ENCODE data around the gene TRMT61A. TPM values are rescaled to one million over a fixed set of nuclear protein-coding genes. Genes with fewer than 3 reads are reported as not detected.

TRMT61A gene
- polyA plus RNA-seq, 1 of the 3 experiments (the other 2 are of a cell fraction) = 15.8 TPM

DNA sequence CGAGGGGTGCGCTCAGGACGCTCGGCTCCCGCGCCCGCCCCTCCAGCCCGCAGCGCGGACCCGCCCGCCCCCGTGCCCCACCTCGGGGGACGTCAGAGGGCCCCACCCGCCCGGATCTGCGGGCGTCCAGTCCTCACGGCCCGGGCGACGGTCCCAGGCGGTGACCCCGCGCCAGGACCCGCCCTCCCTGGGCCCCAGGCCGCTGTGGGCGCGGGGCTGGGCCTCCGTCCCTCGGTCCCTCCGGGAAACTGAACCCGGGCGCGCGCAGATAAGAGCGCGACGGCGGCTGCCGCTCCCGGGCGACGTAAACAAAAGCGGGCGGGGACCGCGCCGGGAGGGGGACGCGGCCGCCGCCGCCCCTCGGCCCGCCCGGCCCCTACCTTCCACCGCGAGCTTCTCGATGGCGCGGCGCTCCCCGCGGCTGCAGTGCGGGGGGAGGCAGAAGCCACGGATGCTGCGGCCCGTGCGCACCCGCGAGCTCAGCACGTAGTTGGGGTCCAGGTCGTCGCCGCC lies 7.5 kb upstream of the TRMT61A start:
- Histone ChIP-seq H3K4me1 (ENCODE audit: control insufficient read depth in 1 of 2, insufficient read depth in 2 of 2, low read depth in 1 of 2, low read length in 1 of 2) (peaks cover 0 to 20% of the 10 kb centered on the region in 2 experiments; a peak in 1 of 4 replicates), H3K27ac (ENCODE audit: low read depth in 2 of 2, low read length in 1 of 2) (peak overlapping the region in 1 of 2 experiments; percentile 74; a peak in 2 of 4 replicates), H2AFZ (ENCODE audit: low read depth) (no peak overlapping the region), H3K9me2 (no peaks in the 10 kb centered on the region), H4K20me1 (ENCODE audit: insufficient read depth) (no peaks in the 10 kb centered on the region), H3K79me2 (ENCODE audit: insufficient read depth) (no peaks in the 10 kb centered on the region), H3K27me3 (ENCODE audit: insufficient read depth) (peaks cover 16% of the 10 kb centered on the region), H3F3A (replicated peaks; ENCODE audit: insufficient read depth) (peaks cover 5% of the 10 kb centered on the region), H3K9ac (no peak overlapping the region), H3K9me3 (no peaks in the 10 kb centered on the region), H3K36me3 (replicated peaks in 1 of 2; ENCODE audit: control insufficient read depth in 1 of 2, insufficient read depth in 2 of 2, low read length in 1 of 2) (peaks cover 0 to 4% of the 10 kb centered on the region in 2 experiments), H3K4me2 (peak overlapping the region; percentile 83; the same call in 1 of the 2 replicates), H3K4me3 (ENCODE audit: low read depth in 2 of 2, low read length in 1 of 2) (peak overlapping the region; percentile 35 to 57; a peak in 3 of 4 replicates)
- ChIA-PET CTCF (interaction anchor here (1.4 to 9.6 kb wide), 9 partner anchors 10 to 190 kb away, joined by 3 to 194 read pairs (median 7); no protein-coding TSS in a partner anchor), POLR2A (interaction anchor here (0.6 to 3.5 kb wide), 6 partner anchors 17 to 1524 kb away, joined by 3 to 19 read pairs (median 4); partner anchors contain the start of genes BAG5 and EIF5)
- TF ChIP-seq, protein P1, sequence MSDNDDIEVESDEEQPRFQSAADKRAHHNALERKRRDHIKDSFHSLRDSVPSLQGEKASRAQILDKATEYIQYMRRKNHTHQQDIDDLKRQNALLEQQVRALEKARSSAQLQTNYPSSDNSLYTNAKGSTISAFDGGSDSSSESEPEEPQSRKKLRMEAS (IDR thresholded peaks at IDR 0.05; ENCODE audit: low read depth) = no peak
- TF ChIP-seq POLR2AphosphoS5 (IDR thresholded peaks at IDR 0.05; ENCODE audit: low read depth, low read length) (no peak), MXI1 (IDR thresholded peaks at IDR 0.05; ENCODE audit: low read depth, low read length) (no peak; the same call in 1 of the 2 replicates)
- TF ChIP-seq, protein P2, sequence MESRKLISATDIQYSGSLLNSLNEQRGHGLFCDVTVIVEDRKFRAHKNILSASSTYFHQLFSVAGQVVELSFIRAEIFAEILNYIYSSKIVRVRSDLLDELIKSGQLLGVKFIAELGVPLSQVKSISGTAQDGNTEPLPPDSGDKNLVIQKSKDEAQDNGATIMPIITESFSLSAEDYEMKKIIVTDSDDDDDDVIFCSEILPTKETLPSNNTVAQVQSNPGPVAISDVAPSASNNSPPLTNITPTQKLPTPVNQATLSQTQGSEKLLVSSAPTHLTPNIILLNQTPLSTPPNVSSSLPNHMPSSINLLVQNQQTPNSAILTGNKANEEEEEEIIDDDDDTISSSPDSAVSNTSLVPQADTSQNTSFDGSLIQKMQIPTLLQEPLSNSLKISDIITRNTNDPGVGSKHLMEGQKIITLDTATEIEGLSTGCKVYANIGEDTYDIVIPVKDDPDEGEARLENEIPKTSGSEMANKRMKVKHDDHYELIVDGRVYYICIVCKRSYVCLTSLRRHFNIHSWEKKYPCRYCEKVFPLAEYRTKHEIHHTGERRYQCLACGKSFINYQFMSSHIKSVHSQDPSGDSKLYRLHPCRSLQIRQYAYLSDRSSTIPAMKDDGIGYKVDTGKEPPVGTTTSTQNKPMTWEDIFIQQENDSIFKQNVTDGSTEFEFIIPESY (IDR thresholded peaks at IDR 0.05; ENCODE audit: borderline replicate concordance, low read depth) = no peak
- DNase-seq = peak; percentile 78
- WGBS (ENCODE audit: low lambda C conversion rate) = 3% methylated on average over 6 of the region's 77 CpGs

DNA sequence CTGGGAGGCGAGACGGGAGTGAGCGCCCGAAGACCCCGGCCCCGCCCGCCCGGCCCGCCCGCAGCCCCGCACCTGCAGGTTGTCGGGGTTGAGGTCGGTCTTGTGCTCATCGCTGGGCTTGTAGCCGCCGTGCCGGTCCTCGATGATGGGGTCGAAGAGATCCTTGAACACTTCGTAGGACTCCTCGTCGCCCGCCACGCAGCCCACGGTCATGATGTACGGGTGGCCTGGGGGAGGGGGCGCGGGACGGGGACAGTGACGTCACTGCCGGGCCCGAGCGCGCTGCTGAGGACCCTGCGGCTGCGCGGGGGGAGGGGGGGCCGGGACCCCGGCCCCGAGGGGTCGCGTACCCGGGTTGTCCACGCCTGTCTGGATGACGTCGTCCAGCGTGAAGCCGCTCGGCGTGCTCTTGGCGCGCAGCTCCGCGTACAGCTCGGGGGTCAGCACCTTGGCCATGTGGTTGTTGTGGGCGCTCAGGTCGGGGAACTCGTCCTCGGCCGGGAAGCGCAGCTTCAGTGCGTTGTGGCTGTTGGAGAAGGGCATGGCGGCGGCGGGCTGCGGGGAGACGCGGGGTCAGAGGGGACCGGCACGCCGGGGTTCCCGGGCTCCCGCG lies 6.9 kb upstream of the TRMT61A start:
- Histone ChIP-seq H3K9me2 (no peaks in the 10 kb centered on the region), H3K4me2 (peak overlapping the region; percentile 83), H3K4me1 (ENCODE audit: control insufficient read depth in 1 of 2, insufficient read depth in 2 of 2, low read depth in 1 of 2, low read length in 1 of 2) (peaks cover 0 to 20% of the 10 kb centered on the region in 2 experiments; a peak in 1 of 4 replicates), H4K20me1 (ENCODE audit: insufficient read depth) (no peaks in the 10 kb centered on the region), H3K9ac (no peak overlapping the region), H3K36me3 (replicated peaks in 1 of 2; ENCODE audit: control insufficient read depth in 1 of 2, insufficient read depth in 2 of 2, low read length in 1 of 2) (peaks cover 0 to 4% of the 10 kb centered on the region in 2 experiments), H3K9me3 (no peaks in the 10 kb centered on the region), H3F3A (replicated peaks; ENCODE audit: insufficient read depth) (peaks cover 5% of the 10 kb centered on the region), H3K27ac (ENCODE audit: low read depth in 2 of 2, low read length in 1 of 2) (peak overlapping the region in 1 of 2 experiments; percentile 74; a peak in 1 of 4 replicates), H3K4me3 (ENCODE audit: low read depth in 2 of 2, low read length in 1 of 2) (peak overlapping the region; percentile 44 to 57; a peak in 3 of 4 replicates), H3K27me3 (ENCODE audit: insufficient read depth) (peaks cover 16% of the 10 kb centered on the region), H2AFZ (ENCODE audit: low read depth) (no peak overlapping the region), H3K79me2 (ENCODE audit: insufficient read depth) (no peaks in the 10 kb centered on the region)
- peak; percentile 91 for DNase-seq
- WGBS (ENCODE audit: low lambda C conversion rate) = 2% methylated on average over 11 of the region's 74 CpGs
- TF ChIP-seq MEF2A (IDR thresholded peaks at IDR 0.05; ENCODE audit: borderline replicate concordance, low read depth) (no peak), NFIC (IDR thresholded peaks at IDR 0.05; ENCODE audit: borderline replicate concordance) (no peak), MXI1 (IDR thresholded peaks at IDR 0.05; ENCODE audit: low read depth, low read length) (peak; percentile 78), NRF1 (IDR thresholded peaks at IDR 0.05; ENCODE audit: low read depth, low read length) (peak; percentile 23; the same call in 1 of the 2 replicates), FOXM1 (IDR thresholded peaks at IDR 0.05; ENCODE audit: low read depth) (no peak)
- CTCF ChIA-PET = interaction anchor here (1.1 to 9.6 kb wide), 9 partner anchors 11 to 191 kb away, joined by 3 to 194 read pairs (median 7); no protein-coding TSS in a partner anchor
- POLR2A ChIA-PET = interaction anchor here (0.6 to 3.5 kb wide), 6 partner anchors 9 to 1524 kb away, joined by 3 to 19 read pairs (median 4); no protein-coding TSS in a partner anchor

All from SK-N-SH (cell line).